Body of pancreas (tissue), 4 donors: ENCODE results near the gene TBCK. TPM values are rescaled to one million over a fixed set of nuclear protein-coding genes. Genes with fewer than 3 reads are reported as not detected.

Experiments
- ATAC-seq: fragments of 150-250 bp; one replicate; pipeline ENCODE4 v1.9.1; 2016
- DNase-seq, 4 donors: peaks; one replicate each; pipeline ENCODE4 v3.0.0-alpha.2; 2019
- H3K27ac ChIP-seq, 4 donors: fragments of 200-600 bp; sonication (generic); 1 replicate in 3 of 4; 2 replicates in 1 of 4; pipeline versions ENCODE4 v1.5.1 to v1.6.1; 2016 to 2019; ENCODE audit warnings: mild to moderate bottlenecking in 1 of 4, mixed read lengths in 1 of 4, moderate library complexity in 1 of 4
- H3K27me3 ChIP-seq, 2 donors: fragments of 200-600 bp; sonication (generic); one replicate each; pipeline ENCODE4 v1.6.0; 2016; ENCODE audit warnings: mild to moderate bottlenecking in 1 of 2
- H3K36me3 ChIP-seq, 2 donors: fragments of 200-600 bp; sonication (generic); replicated peaks in 1 of 2; 2 replicates each; pipeline ENCODE4 v1.5.1; 2016; ENCODE audit warnings: low read depth in 2 of 2; ENCODE audit not compliant: insufficient read depth in 1 of 2
- H3K4me1 ChIP-seq: fragments of 200-600 bp; sonication (generic); one replicate; pipeline ENCODE4 v1.6.0; 2016
- H3K4me3 ChIP-seq, 2 donors: fragments of 200-600 bp; sonication (generic); 1 replicate in 1 of 2; 2 replicates in 1 of 2; pipeline ENCODE4 v1.5.1; 2016 to 2019
- H3K9me3 ChIP-seq, 3 donors: fragments of 200-600 bp; sonication (generic); 1 replicate in 2 of 3; 2 replicates in 1 of 3; pipeline ENCODE4 v1.5.1; 2016
- POLR2A ChIP-seq, 3 donors: fragments of 450-650 bp; IDR thresholded peaks; one replicate each; pipeline ENCODE4 v1.6.1; 2016; ENCODE audit warnings: antibody characterized with exemption in 3 of 3, mild to moderate bottlenecking in 2 of 3
- WGBS, 2 donors: methylation state at CpG; one replicate each; pipeline ENCODE4 v1.1.5; 2017; 5-methylcytosine and 5-hydroxymethylcytosine counted together
- intact Hi-C: fragments of 100-400 bp; cut with DNase I; formaldehyde crosslinking; loops from one replicate; pipeline ENCODE4 v1.15.1; 2023
- total RNA-seq, 2 donors: library from RNA; depleted of rRNA; stranded (reverse); fragments of >200 nt; gene quantifications; one replicate each; pipeline ENCODE4 v1.1.0, GENCODE V29; 2016
- TF ChIP-seq, protein P1 (sequence below), 7 experiments: fragments of 450-650 bp in 4 of 7; fragments of 200-600 bp in 3 of 7; sonication (generic) in 3 of 7; IDR thresholded peaks; one replicate each; pipeline ENCODE4 v1.5.1; 2016 to 2019; ENCODE audit warnings: antibody characterized with exemption in 7 of 7

Gene TBCK
- total RNA-seq, 2 donors from 2014 or later, result 24.7 to 28.5 TPM

DNA sequence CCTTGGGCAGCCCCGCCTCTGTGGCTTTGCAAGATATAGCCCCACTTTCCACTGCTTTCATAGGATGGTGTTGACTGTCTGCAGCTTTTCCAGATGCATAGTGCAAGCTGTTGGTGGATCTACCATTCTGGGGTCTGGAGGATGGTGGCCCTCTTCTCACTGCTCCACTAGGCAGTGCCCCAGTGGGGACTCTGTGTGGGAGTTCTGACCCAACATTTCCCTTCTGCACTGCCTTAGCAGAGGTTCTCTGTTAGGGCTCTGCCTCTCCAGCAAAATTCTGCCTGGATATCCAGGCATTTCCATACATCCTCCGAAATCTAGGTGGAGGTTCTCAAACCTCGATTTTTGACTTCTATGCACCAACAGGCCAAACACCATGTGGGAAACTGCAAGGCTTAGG is 153.7 kb downstream of the TBCK start:
- Histone ChIP-seq H3K27me3 (no peaks in the 10 kb centered on the region), H3K4me1 (no peaks in the 10 kb centered on the region), H3K9me3 (no peaks in the 10 kb centered on the region), H3K36me3 (no peaks in the 10 kb centered on the region), H3K4me3 (no peak overlapping the region), H3K27ac (no peak overlapping the region)
- no peak for DNase-seq
- ATAC-seq, result no peak
- WGBS, 2 donors, result 93% methylated on average over 3 of the region's 3 CpGs
- no peak for TF ChIP-seq POLR2A (IDR thresholded peaks at IDR 0.05)
- TF ChIP-seq, protein P1, sequence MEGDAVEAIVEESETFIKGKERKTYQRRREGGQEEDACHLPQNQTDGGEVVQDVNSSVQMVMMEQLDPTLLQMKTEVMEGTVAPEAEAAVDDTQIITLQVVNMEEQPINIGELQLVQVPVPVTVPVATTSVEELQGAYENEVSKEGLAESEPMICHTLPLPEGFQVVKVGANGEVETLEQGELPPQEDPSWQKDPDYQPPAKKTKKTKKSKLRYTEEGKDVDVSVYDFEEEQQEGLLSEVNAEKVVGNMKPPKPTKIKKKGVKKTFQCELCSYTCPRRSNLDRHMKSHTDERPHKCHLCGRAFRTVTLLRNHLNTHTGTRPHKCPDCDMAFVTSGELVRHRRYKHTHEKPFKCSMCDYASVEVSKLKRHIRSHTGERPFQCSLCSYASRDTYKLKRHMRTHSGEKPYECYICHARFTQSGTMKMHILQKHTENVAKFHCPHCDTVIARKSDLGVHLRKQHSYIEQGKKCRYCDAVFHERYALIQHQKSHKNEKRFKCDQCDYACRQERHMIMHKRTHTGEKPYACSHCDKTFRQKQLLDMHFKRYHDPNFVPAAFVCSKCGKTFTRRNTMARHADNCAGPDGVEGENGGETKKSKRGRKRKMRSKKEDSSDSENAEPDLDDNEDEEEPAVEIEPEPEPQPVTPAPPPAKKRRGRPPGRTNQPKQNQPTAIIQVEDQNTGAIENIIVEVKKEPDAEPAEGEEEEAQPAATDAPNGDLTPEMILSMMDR (IDR thresholded peaks at IDR 0.05), result no peak
- intact Hi-C loops, result no loop called here

DNA sequence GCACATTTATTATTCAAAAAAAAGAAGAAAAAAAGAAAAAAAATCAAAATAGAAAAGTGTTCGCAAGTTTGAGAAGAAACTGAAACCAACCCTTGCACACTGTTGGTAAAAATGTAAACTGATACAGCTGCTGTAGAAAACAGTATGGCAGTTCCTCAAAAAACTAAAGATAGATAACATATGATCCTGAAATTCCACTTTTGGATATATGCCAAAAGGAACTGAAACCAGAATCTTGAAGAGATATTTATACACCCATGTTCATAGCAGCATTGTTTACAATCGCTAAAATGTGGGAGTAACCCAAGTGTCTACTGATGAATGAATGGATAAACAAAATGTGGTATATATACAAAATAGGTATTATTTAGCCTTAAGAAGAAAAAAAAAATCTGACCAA is 155.4 kb downstream of the TBCK start:
- Histone ChIP-seq H3K27ac (no peak overlapping the region), H3K27me3 (no peaks in the 10 kb centered on the region), H3K9me3 (no peaks in the 10 kb centered on the region), H3K36me3 (no peaks in the 10 kb centered on the region), H3K4me1 (no peaks in the 10 kb centered on the region), H3K4me3 (no peak overlapping the region)
- 73 to 83% methylated on average over 2 of the region's 2 CpGs for WGBS, 2 donors
- ATAC-seq, result no peak
- intact Hi-C loops, result no loop called here
- no peak for TF ChIP-seq POLR2A (IDR thresholded peaks at IDR 0.05)
- TF ChIP-seq, protein P1 (IDR thresholded peaks at IDR 0.05), result no peak
- DNase-seq, result no peak

DNA sequence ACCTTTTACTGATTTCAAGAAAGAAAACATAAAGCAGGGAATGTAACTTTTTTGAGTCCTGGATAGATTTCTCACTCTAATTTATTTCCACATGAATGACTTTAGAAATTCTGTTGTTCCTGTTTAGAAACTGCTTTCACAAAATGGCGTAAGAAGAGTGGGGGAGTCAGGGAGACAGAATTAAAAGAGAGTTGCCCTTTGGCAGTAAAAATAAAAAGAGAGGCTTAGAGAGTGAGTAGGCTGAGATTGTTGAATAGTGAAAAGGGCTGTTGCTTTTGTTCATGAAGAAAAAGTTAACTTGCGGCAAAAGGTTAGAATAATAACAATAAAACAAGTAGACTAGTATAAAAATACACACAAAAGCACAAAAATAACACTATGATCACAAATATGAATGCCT is 166.1 kb downstream of the TBCK start:
- DNase-seq (no peak), ATAC-seq (no peak)
- no peak for TF ChIP-seq POLR2A (IDR thresholded peaks at IDR 0.05)
- TF ChIP-seq, protein P1 (IDR thresholded peaks at IDR 0.05), result no peak
- no peaks in the 10 kb centered on the region for H3K36me3 ChIP-seq
- H3K9me3 ChIP-seq, result no peaks in the 10 kb centered on the region
- no peaks in the 10 kb centered on the region for H3K27me3 ChIP-seq
- no peak overlapping the region for H3K4me3 ChIP-seq
- H3K27ac ChIP-seq, result no peak overlapping the region
- intact Hi-C loops, result no loop called here
- 96 to 98% methylated on average over 2 of the region's 2 CpGs for WGBS, 2 donors
- no peaks in the 10 kb centered on the region for H3K4me1 ChIP-seq

DNA sequence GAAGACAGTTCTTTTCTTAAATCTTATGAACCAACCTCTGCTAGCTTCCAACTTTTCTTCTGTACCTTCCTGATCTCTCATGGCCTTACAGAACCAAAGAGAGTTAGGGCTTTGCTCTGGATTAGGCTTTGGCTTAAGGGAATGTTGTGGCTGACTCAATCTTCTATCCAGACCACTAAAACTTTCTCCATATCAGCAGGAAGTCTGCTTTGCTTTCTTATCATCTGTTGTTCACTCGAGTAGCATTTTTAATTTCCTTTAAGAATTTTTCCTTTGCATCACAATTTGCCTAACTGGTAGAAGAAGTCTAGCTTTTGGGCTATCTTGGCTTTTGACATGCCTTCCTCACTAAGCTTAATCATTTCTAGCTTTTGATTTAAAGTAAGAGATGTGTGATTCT is 167.0 kb downstream of the TBCK start:
- no peak for TF ChIP-seq POLR2A (IDR thresholded peaks at IDR 0.05)
- TF ChIP-seq, protein P1 (IDR thresholded peaks at IDR 0.05), result no peak
- no peaks in the 10 kb centered on the region for H3K27me3 ChIP-seq
- H3K27ac ChIP-seq, result no peak overlapping the region
- 91% methylated on average over 1 of the region's 1 CpG for WGBS, 2 donors
- DNase-seq, result no peak
- H3K36me3 ChIP-seq, result no peaks in the 10 kb centered on the region
- intact Hi-C loops, result no loop called here
- H3K4me1 ChIP-seq, result no peaks in the 10 kb centered on the region
- H3K9me3 ChIP-seq, result no peaks in the 10 kb centered on the region
- ATAC-seq, result no peak
- no peak overlapping the region for H3K4me3 ChIP-seq

DNA sequence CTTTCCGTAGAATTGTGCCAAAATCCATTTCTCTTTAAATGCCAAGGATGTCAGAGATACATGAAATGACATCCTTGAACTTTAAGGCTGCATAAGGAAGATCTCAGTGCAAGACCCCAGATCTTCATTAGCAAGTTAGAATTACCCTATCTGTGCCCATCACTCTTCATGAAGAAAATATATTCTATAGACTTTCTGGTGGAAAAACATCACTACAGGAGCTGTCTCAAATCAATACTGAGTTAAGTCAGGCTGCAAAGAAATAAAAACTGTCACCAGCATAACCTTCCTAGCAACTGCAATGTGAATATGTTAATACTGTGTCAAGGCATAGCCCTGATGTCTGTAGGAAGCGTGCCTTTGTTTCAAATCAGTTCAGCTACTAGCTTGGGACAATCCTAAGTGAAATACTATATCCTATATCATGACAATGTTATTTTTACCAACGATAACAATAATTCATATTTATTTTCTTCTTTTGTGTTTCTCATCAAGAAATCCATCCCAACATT is 173.3 kb downstream of the TBCK start:
- TF ChIP-seq POLR2A (IDR thresholded peaks at IDR 0.05), result no peak
- TF ChIP-seq, protein P1 (IDR thresholded peaks at IDR 0.05), result no peak
- DNase-seq (no peak), ATAC-seq (no peak)
- no peak overlapping the region for H3K27ac ChIP-seq
- H3K4me3 ChIP-seq, result no peak overlapping the region
- H3K27me3 ChIP-seq, result no peaks in the 10 kb centered on the region
- WGBS, 2 donors, result 77 to 78% methylated on average over 3 of the region's 3 CpGs
- intact Hi-C loops, result no loop called here
- no peaks in the 10 kb centered on the region for H3K4me1 ChIP-seq
- no peaks in the 10 kb centered on the region for H3K36me3 ChIP-seq
- no peaks in the 10 kb centered on the region for H3K9me3 ChIP-seq
